HG03097 (cell line): ENCODE data around the gene CXCL16.
A peak's percentile ranks its signal among the peaks of the same experiment; 100 is the strongest.
"Not testable (repeated sequence)": the region's sequence is repeated elsewhere in the genome, so short reads cannot be mapped to it uniquely, and the experiment has no call there.

Source experiments
- ATAC-seq: cut with Tn5 transposase; IDR thresholded peaks from one replicate; pipeline ENCODE4 v1.9.1; 2021; ENCODE audit not compliant: unreplicated experiment, low FRiP score

CXCL16 gene

GRCh38 chr17:4722678-4723240 is 17.0 kb downstream of the CXCL16 start:
- ATAC-seq: no peak

GRCh38 chr17:4721203-4722135 is 18.3 kb downstream of the CXCL16 start:
- ATAC-seq: no peak

GRCh38 chr17:4720787-4721186 is 18.9 kb downstream of the CXCL16 start:
- no peak for ATAC-seq

- ATAC-seq: no peak
Measured at GRCh38 chr17:4719684-4720221, 20.0 kb downstream of the CXCL16 start.

- ATAC-seq: no peak
Measured at GRCh38 chr17:4719146-4719545, 20.6 kb downstream of the CXCL16 start.

- no peak for ATAC-seq
Measured at GRCh38 chr17:4718276-4718675, 21.5 kb downstream of the CXCL16 start.

- no peak for ATAC-seq
Measured at GRCh38 chr17:4717791-4718190, 21.9 kb downstream of the CXCL16 start.

- ATAC-seq: no peak
Measured at GRCh38 chr17:4716081-4716480, 23.6 kb downstream of the CXCL16 start.

GRCh38 chr17:4715063-4715744 is 24.5 kb downstream of the CXCL16 start:
- ATAC-seq: no peak

GRCh38 chr17:4714340-4715062 is 25.2 kb downstream of the CXCL16 start:
- ATAC-seq: not testable (repeated sequence)

- no peak for ATAC-seq
Measured at GRCh38 chr17:4712526-4712925, 27.2 kb downstream of the CXCL16 start.

GRCh38 chr17:4711661-4712181 is 28.0 kb downstream of the CXCL16 start:
- no peak for ATAC-seq

GRCh38 chr17:4710693-4711634 is 28.8 kb downstream of the CXCL16 start:
- ATAC-seq: peak; percentile 14

- peak; percentile 78 for ATAC-seq
Measured at GRCh38 chr17:4709794-4710692, 29.7 kb downstream of the CXCL16 start, which contains the start of gene ARRB2. TSS of gene ARRB2 (plus strand) at chr17:4710632. CDS start at chr17:4710722, 90 bp downstream.

- ATAC-seq: no peak
Measured at GRCh38 chr17:4708436-4708835, 31.3 kb downstream of the CXCL16 start.

GRCh38 chr17:4706121-4706520 is 33.6 kb downstream of the CXCL16 start:
- ATAC-seq: no peak

- ATAC-seq: no peak
Measured at GRCh38 chr17:4704991-4705390, 34.7 kb downstream of the CXCL16 start.

GRCh38 chr17:4704574-4704907 is 35.2 kb downstream of the CXCL16 start:
- ATAC-seq: not testable (repeated sequence)
